Stimulated activated naive CD4-positive, alpha-beta T cell treated with Interleukin-2 at 50 U/mL for 16 hours (primary cell): ENCODE measurements around the gene GAS2L2.

Experiments
- DNase-seq: peaks from one replicate; lab custom pipeline; 2025; lab: John Stamatoyannopoulos, UW

Gene GAS2L2

GRCh38 chr17:35752945-35753764 is at the start of gene GAS2L2:
TSS of gene GAS2L2 (minus strand) at chr17:35753239. CDS start at chr17:35752850, 389 bp downstream.
- DNase-seq, result no peak

DNA sequence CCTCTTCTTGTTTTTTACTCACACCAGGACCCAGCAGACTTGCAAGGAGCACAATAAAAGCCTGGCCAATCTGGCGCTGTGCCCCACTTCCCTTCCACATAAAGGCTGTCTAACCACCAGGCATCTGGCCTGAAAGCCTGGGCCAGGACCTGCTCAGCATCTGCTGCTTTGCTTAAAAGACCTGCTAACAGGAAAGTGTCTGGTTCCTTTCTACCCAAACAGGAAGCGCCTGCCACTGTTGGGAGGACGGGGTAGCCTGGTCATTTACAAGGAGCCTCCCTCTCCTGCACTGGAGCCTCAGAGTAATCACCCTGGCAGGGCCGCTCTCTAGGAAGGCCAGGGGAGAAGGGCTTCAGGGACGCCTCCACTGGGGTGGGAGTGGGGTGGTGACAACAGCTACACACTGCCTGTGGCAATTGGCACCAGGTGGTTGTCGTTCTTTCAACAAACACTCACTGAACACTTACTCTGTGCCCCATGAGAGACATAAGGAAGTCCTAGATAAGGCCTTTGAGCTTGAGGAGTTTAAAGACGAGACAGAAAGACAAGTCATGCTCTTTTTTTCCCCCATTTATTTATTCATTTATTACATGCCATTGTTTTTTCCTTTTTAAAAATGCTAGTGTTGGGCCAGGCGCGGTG is 48.7 kb upstream of the GAS2L2 start:
- no peak for DNase-seq

GRCh38 chr17:35799942-35800341 is 46.9 kb upstream of the GAS2L2 start:
- DNase-seq, result no peak

- DNase-seq, result no peak
These were observed 44.9 kb upstream of the GAS2L2 start for GRCh38 chr17:35797918-35798317.

GRCh38 chr17:35797370-35797769 is 44.3 kb upstream of the GAS2L2 start:
- no peak for DNase-seq

- DNase-seq, result no peak
These were observed 43.9 kb upstream of the GAS2L2 start for GRCh38 chr17:35796942-35797341.

DNA sequence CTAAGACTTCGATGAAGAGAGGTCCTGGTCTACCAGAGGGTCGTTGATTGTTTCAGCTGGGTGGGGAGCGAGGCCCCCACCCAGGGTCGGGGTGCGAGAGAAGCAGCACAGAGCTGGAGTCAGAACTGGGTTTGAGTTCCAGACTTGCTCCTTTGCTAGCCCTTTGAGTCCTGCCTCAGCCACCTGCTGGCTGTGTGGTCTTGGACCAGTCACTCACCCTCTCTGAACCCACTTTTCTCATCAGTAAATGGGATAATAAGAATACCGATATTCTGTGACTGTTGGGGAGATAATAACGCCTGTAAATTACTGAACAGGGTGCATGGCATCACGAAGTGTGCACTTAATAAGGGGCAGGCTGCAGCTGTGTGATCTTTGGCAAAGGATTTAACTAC is 42.8 kb upstream of the GAS2L2 start:
- DNase-seq, result no peak

GRCh38 chr17:35795007-35795870 is 42.2 kb upstream of the GAS2L2 start, which contains the start of gene MMP28:
TSS of gene MMP28 (minus strand) at chr17:35795641. CDS start at chr17:35795377, 264 bp downstream.
- DNase-seq, result peak; percentile 31

DNA sequence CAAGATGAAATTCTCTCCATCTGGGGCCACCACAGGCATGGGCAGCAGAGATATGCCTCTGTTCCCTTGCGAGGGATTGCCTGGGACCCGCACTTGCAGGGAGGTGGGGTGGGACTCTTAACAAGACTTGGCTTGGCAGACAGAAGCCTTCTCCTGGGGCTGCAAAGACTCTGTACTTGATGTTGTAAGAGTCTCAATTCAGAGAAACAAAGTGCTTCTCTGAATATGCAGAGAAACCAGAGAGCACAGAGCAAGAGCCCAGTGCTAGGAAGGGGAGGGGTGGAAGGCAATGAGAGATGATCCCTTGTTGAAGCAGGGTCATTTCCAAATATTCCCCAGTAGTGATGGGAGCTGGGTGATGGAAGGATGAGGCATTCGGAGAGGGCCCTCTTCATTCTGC is 40.2 kb upstream of the GAS2L2 start:
- DNase-seq, result no peak

DNA sequence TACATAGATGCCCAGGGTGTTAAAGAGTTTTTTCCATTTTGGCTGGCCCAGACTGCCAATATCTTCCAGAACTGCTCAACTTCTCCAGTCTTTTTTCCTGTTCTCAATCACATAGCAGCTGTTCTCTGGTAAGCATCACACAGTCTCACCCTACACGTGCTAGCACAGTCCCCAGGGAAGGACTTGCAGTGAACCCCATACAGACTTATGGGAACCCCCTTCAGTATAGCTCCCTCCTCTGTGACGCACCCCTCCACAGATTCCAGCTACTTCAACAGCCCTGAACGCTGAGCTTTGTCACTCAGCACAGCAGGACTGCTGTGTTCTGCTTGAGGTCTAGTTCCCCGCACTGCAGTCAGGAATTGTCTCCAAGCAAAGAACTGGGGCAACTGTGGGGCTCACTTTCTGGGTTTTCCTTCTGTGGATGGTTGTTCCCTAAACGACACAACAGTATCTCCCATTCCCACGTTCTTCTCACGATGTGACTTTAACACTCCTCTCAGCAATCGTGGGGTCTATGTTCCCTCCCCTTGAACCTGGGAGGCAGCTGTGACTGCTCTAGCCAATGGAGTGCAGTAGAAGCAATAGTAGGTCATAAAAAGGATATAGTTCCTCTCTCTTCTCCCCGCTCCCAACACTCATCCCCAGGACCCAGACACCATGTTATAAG is 38.8 kb upstream of the GAS2L2 start:
- no peak for DNase-seq

- no peak for DNase-seq
These were observed 37.8 kb upstream of the GAS2L2 start for GRCh38 chr17:35790841-35791240.

DNA sequence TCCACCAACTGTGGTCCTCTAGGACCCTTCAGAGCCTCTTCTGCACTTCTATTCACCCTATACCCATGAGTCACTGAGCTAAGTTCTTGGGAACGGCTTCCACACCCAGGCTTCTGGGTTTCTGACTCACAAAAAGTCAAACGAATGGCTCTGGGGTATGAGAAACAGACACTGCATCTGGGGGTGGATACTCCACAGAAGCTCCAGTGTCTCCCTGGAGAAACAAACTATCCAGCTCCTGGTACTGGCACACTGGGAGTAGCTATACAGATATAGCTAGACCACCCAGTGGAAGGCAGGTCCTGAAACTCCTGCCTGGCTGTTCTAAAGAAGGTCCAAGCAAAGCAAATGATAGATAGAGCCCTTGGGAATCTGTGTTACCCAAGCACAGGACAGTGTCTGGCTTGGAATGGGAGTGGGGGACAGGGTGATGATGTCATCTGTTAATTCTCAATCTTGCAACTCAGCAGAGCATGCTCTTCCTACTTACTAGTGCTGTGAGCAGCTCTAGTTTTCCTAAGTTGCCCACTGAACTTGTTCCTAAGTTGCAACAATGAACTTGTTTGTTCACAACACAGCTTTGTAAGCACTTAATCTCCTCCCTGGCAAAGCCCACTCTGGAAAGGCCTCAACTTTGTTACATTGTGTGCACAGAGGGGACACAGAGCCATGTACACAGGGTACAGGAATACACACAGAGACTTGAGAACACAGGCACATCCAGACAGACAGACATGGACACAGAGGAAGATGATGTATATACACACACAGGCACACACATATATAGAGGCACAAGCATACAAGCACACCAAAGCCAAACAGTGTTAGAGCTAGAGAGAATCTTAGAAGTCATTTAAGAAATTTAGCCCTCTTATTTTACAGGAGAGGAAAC is 35.7 kb upstream of the GAS2L2 start:
- DNase-seq, result no peak

- no peak for DNase-seq
These were observed 33.9 kb upstream of the GAS2L2 start for GRCh38 chr17:35786941-35787432.

GRCh38 chr17:35784895-35785294 is 31.9 kb upstream of the GAS2L2 start:
- no peak for DNase-seq

DNA sequence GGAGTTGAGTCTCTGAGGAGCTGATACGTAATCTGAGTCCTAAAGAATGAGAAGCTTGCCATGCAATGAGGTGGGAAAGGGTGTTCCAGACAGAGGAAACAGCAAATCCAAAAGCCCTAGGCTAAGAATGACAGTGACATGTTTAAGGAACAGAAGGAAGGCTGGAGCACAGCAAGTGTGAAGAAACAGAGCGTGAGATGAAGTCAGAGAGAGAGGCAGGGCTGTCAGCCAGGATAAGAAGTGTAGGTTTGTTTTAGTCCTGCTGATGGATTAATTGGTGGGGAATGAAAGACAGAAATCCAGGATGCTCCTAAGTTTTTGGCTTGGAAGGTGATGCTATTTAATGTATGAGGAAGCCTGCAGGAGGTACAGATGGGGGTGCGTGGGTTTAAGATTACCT is 27.9 kb upstream of the GAS2L2 start:
- no peak for DNase-seq

DNA sequence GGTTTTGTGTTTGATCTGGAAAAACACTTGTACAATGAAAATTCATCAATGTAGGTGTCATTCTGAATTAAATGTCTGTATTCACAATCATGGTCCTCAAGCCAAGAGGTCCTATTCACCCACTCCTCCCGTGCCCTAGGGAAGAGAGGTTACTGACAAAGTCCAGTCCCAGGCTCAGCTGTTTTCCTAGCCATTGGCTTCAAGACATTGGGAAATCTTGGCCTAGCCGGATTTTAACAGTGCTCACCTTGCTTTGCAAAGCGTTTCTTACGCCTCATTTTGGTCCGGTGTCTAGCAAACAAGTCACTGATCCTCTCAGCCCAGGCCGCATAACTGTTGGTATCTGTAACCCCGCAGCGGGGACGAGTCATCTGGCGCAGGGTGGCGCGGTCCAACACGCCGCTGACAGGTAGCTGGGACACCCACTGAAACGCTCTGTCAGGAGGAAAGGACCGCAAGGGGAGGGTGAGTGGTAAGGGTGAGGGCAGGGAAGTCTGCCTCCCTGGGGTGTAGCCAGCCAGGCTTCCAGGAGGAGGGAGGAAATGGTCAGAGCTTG is 25.7 kb upstream of the GAS2L2 start:
- DNase-seq, result no peak

GRCh38 chr17:35775583-35775982 is 22.5 kb upstream of the GAS2L2 start:
- DNase-seq, result no peak

DNA sequence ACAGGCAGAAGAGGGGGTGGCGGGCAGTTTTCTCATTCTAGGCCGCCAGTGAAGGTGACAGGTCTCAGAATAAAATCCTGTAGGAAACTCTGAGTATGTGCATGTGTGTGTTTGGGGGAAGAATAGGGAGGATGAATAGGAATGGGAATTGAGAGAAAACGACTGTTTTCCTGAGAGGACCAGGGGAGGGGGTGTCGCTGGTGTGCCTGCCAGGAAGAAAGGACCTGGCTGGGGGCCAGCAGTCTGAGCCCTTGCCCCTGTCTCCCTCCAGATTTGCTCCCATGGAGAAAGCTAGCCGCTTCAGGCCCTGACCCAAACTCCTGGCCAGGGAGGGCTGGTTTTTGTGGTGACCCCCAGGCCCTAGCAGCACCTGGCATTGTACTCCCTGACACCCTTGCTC is 22.0 kb upstream of the GAS2L2 start:
- no peak for DNase-seq

DNA sequence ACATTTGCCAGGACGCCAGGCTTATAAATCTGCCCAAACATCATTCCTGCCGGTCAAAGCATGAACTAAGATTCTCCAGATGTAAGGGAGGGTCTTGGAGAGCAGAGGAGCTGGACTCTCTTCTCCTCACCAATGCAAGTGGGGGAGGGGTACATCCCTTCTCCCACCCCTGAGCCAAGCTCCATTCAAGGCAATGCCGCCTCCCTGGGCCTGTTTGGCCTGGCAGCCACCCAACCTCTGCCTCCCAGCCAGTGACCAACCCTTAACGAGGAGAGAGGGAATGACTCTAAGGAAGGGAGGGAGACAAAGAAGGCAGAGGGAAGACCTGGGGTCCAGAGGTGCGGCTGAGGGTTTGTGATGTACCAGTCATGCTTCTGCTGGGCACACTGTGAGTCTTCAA is 21.5 kb upstream of the GAS2L2 start:
- no peak for DNase-seq

DNA sequence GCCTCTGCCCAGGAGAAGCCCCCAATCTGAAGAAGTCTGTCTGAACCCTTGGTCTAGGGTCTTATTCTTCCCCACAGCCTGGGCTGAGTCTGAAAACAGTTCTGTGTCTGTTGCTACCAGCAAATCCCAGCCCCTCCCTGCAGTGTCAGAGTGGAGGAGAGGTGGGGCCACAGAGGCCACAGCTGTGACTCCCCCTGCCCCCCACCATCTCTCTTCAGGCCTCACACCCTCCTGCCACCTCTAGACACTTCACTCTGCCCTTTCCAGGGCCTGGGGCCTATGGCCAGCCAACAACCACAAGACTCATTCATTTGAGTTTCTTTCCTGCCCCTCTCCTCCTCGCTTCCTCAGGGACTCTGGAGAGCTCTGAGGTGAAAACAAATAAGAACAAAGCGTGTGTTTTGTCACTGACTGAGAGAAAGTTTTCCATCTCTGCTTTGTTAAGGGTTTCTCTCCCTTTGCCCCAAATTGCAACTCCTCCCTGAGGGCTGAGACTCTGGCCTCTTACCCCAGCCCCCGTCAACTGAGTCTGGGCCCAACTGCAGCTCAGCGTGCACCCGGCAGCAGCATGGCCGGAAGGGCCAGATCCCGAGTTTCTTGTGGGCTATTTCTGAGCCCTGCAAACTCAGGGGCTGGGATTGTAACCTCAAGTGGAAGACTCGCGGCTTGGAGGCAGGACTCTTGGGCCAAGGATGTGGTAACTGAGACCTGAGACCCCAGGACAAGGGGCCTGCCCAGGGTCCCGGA is 20.8 kb upstream of the GAS2L2 start:
- no peak for DNase-seq
